GM19395 (cell line): ENCODE results near the gene ABCF3.

Experiments
- ATAC-seq: cut with Tn5 transposase; IDR thresholded peaks from one replicate; pipeline ENCODE4 v1.9.1; 2021; ENCODE audit warnings: mild to moderate bottlenecking, moderate library complexity; ENCODE audit not compliant: unreplicated experiment

The ABCF3 gene

GRCh38 chr3:184167786-184168185 lies 18.2 kb upstream of the ABCF3 start:
- no peak for ATAC-seq

- no peak for ATAC-seq
Measured at GRCh38 chr3:184168363-184169120, 17.5 kb upstream of the ABCF3 start.

DNA sequence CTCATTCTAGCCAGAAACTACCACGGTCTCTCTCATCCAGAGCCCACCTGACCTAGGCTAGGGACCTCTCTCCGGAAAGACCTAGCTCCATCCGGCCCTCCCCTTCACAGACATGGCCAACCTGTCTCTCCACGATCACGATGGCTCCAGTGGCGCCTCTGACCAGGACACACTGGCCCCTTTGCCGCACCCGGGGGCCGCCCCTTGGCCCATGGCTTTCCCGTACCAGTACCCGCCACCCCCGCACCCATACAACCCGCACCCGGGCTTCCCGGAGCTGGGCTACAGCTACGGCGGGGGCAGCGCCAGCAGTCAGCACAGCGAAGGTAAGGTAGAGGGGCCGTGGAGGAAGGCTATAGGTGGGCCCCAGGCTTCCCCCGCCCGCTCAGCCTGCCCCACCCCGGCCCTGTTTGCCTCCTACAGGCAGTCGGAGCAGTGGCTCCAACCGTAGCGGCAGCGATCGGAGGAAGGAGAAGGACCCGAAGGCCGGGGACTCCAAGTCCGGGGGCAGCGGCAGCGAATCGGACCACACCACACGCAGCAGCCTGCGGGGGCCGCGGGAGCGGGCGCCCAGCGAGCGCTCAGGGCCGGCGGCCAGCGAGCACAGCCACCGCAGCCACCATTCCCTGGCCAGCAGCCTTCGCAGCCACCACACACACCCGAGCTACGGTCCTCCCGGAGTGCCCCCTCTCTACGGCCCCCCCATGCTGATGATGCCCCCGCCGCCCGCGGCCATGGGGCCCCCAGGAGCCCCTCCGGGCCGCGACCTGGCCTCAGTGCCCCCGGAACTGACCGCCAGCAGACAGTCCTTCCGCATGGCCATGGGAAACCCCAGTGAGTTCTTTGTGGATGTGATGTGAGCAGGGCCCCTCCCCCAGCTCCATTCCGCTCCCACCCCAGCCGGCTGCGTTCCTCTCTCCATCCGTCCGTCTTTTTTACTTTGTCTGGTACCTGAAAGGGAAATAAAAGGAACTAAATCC lies 15.8 kb upstream of the ABCF3 start:
- ATAC-seq, result no peak

DNA sequence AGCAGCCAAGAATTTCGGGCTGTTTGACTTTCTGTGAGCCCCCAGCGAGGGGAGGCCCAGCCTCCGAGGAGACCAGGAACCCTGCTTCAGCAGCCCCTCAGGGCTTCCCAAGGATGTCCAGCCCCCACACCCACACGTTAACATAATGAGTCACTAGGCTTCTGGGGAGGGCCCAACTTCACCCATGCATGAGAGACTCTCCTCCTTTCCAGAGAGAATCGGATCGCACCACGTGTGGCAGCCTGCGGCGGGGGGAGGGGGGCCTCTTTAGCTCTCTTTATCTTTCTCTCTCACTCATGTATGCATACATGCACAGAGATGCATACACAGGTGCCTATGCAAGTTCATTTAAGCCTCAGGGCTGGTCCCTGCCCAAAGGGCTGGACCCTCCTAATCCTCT lies 14.4 kb upstream of the ABCF3 start:
- no peak for ATAC-seq

DNA sequence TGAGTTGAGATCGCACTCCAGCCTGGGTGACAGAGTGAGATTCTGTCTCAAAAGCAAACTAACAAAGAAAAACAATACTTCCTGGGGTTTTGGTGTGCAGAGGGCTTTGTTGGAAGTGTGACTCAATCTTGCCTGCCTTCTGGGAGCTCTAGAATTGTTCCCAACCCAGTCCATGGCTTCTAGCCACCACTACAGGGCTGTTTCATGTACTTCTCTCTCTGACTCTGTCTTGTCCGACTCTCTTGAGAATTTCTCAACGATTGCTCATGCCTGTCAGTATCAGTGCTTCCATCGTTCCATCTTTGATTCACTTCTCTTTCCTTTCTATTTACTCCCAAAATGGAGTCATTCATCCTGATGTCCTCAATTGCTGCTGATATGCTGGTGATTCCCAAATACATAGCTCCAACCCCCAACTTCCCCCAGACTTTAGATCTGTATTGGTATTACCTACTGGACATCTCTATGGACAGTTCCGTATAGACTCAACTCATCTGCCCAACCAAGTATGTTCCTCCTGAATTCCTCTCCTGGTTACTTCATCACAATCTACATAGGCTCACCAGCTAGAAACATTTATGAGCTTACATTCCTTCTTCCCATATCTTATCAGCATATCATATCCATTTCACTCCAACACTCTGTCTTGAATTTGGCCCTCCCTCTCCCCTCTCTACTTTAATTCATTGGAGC lies 13.2 kb upstream of the ABCF3 start:
- no peak for ATAC-seq

DNA sequence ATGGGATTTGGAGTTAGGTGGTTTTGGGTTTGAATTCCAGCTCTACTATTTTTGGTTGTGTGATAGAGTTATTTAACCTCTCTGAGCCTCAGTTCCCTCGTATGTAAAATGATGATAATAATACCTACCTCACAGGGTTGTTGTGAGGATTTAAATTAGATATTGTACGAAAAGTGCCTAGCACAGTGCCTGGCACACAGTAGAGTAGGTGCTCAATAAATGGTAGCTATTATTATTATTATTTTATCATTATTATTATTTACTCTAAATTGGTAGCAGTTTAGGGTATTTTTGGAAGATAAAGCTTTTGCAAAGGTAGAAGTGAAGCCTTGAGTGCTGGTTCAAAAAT lies 12.7 kb upstream of the ABCF3 start:
- ATAC-seq, result no peak

DNA sequence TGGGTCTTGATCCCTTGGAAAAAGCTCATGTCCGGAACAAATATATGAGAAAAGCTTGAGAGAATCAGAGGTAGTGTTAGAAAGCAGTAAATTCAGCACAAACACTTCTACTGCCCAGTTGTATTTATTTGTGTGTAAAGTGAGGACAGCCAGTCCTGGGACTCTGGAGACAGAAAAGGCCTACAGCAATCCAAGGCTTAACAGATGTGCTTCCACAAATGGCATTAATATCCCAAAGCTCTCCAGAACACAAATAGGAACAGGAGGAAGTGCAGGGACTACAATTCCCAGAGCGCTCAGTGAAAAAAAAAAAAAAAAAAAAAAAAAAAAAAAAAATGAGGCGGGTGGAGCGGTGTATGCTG lies 11.7 kb upstream of the ABCF3 start:
- ATAC-seq, result peak; percentile 20

GRCh38 chr3:184174646-184175492 lies 11.1 kb upstream of the ABCF3 start, which contains the start of gene AP2M1:
AP2M1 (plus strand) TSS chr3:184174855; CDS start chr3:184176994, 2,139 bp downstream.
- peak; percentile 98 for ATAC-seq

- no peak for ATAC-seq
Measured at GRCh38 chr3:184175506-184175905, 10.5 kb upstream of the ABCF3 start.

DNA sequence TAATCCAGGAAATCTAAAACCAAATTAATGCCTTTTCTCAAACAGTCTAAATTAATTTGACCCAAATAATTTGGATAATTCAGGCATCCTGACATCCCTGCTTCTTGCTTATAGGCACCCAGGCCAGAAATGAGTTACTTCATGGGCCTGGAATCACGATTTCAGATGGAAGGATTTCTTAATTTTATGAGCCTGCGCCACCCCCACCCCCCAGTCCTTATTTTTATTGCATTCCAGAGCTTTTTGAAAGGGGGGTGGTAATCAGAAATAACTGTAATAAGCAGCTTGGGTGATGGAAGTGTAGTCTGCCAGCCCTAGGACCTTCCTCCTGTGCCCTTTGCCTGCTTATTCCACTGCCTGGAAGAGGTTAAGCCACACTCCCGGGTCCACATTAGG lies 10.0 kb upstream of the ABCF3 start:
- no peak for ATAC-seq

DNA sequence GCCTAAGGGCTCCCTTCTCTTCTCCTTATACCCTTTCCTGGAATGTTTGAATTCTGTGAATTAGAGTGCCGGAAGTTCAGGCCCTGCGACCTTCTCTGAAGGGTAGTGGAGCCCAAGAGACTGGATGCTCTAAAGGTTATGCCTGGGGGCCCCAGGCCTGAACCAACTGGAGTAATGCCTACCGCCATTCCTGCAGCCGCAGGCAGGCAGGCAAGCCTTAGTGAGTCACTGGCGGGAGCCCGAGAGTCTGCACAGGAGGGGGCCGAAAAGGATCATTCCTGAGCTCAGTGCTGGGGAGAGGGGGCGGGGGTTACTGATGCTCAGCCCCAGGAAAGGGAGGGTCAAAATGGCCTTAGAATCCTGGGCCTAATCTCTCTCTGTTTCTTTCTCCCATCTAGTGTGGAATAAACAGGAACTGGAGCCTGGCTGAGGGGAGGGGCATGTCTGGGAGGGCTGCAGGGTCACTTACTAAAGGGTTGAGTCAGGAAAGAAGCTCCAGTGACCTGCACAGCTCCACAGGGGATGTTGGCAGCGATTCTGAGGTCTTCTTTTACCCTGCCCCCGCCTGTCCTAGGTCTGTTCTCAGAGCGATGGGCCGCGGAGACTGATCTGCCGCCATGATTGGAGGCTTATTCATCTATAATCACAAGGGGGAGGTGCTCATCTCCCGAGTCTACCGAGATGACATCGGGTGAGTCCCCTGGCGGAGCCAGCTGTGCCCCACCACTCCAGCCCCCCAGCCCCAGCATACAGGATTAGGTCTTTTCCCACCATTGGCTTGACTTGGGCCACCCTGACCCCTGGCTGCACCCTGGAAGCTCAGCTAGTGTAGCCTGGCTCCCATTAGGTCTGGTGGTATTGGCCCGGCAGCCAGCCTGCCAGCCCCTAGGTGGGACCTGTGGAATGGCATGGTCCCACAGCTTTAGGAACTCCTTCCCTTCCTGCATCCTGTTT lies 9.3 kb upstream of the ABCF3 start:
- ATAC-seq, result no peak

DNA sequence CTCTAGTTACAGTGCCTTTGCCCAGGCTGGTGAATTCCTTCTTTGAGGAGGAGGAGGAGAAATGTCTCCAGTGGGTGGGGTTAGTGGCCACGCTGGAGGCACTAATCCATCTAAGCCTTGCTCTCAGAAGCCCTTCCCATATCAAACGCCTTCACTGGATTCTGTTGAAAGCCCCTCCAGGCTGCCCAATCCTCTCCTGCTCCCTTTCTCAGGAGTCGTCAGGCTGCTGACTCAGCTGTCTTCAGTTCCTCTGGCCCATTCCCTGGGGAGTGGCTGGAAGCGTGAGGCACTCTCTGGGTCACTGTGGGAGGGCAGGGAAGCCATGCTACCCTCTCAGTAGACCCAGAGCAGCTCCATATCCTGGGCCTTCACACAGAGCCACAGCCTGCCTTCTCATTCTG lies 8.7 kb upstream of the ABCF3 start:
- ATAC-seq, result no peak

GRCh38 chr3:184177767-184178306 lies 8.2 kb upstream of the ABCF3 start:
- no peak for ATAC-seq

- ATAC-seq, result no peak
Measured at GRCh38 chr3:184178521-184179138, 7.4 kb upstream of the ABCF3 start.

GRCh38 chr3:184180165-184180564 lies 5.8 kb upstream of the ABCF3 start:
- ATAC-seq, result no peak

DNA sequence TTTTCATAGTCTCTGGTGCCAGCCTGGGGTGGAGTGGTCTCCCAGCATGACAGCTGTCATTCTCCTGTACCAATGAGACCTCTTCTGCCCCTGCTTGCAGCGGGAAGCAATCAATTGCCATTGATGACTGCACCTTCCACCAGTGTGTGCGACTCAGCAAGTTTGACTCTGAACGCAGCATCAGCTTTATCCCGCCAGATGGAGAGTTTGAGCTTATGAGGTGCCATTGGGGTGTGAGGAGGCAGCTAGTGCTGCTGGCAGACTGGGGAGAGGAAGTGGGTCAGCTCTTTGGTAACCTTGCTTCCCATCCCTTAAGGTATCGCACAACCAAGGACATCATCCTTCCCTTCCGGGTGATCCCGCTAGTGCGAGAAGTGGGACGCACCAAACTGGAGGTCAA lies 4.4 kb upstream of the ABCF3 start:
- ATAC-seq, result no peak

DNA sequence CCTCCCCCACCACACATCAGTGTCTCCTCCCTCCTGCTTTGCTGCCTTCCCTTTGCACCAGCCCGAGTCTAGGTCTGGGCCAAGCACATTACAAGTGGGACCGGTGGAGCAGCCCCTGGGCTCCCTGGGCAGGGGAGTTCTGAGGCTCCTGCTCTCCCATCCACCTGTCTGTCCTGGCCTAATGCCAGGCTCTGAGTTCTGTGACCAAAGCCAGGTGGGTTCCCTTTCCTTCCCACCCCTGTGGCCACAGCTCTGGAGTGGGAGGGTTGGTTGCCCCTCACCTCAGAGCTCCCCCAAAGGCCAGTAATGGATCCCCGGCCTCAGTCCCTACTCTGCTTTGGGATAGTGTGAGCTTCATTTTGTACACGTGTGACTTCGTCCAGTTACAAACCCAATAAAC lies 2.3 kb upstream of the ABCF3 start:
- ATAC-seq, result no peak

GRCh38 chr3:184184546-184185230 lies 1.3 kb upstream of the ABCF3 start:
- no peak for ATAC-seq
